ENCODE data around the gene C2orf76. TPM values are rescaled to one million over a fixed set of nuclear protein-coding genes. Genes with fewer than 3 reads are reported as not detected.

Gene C2orf76
- total RNA-seq, 2 experiments from 2014 or later: 5.8 to 6.6 TPM

- Mint-ChIP-seq H3K36me3 (ENCODE audit: low read depth) (no peaks in the 10 kb centered on the region), H3K4me1 (ENCODE audit: low read depth) (no peaks in the 10 kb centered on the region), H3K4me3 (no peak overlapping the region), H3K27me3 (ENCODE audit: low read depth) (peaks cover 13% of the 10 kb centered on the region), H3K27ac (no peak overlapping the region), H3K9me3 (ENCODE audit: insufficient read depth) (no peaks in the 10 kb centered on the region)
- ChIA-PET POLR2A (no interaction called here), CTCF (interaction anchor here (0.7 to 1.5 kb wide), 3 partner anchors 15 to 385 kb away, joined by 3 to 4 read pairs (median 3); no protein-coding TSS in a partner anchor)
- no peak for ATAC-seq
- no peak for DNase-seq
Observed at GRCh38 chr2:119265693-119266066, 101.0 kb downstream of the C2orf76 start.

- POLR2A ChIA-PET: no interaction called here
- Mint-ChIP-seq H3K9me3 (ENCODE audit: insufficient read depth) (no peaks in the 10 kb centered on the region), H3K36me3 (ENCODE audit: low read depth) (no peaks in the 10 kb centered on the region), H3K4me1 (ENCODE audit: low read depth) (no peaks in the 10 kb centered on the region), H3K4me3 (no peak overlapping the region), H3K27ac (no peak overlapping the region), H3K27me3 (ENCODE audit: low read depth) (peaks cover 13% of the 10 kb centered on the region)
- DNase-seq (peak; percentile 51), ATAC-seq (peak; percentile 82)
- CTCF ChIA-PET: interaction anchor here (0.7 to 1.5 kb wide), 4 partner anchors 16 to 384 kb away, joined by 3 to 10 read pairs (median 4); no protein-coding TSS in a partner anchor
Observed at GRCh38 chr2:119264781-119265692, 101.6 kb downstream of the C2orf76 start.

- no peak for ATAC-seq
- no peak for DNase-seq
- Mint-ChIP-seq H3K36me3 (ENCODE audit: low read depth) (no peaks in the 10 kb centered on the region), H3K4me1 (ENCODE audit: low read depth) (no peaks in the 10 kb centered on the region), H3K27me3 (ENCODE audit: low read depth) (peaks cover 10% of the 10 kb centered on the region), H3K4me3 (no peak overlapping the region), H3K9me3 (ENCODE audit: insufficient read depth) (no peaks in the 10 kb centered on the region), H3K27ac (no peak overlapping the region)
- ChIA-PET POLR2A (no interaction called here), CTCF (no interaction called here)
Observed at GRCh38 chr2:119263656-119264055, 103.0 kb downstream of the C2orf76 start.

- POLR2A ChIA-PET: no interaction called here
- Mint-ChIP-seq H3K27me3 (ENCODE audit: low read depth) (peaks cover 10% of the 10 kb centered on the region), H3K9me3 (ENCODE audit: insufficient read depth) (no peaks in the 10 kb centered on the region), H3K36me3 (ENCODE audit: low read depth) (no peaks in the 10 kb centered on the region), H3K27ac (no peak overlapping the region), H3K4me1 (ENCODE audit: low read depth) (no peaks in the 10 kb centered on the region), H3K4me3 (no peak overlapping the region)
- DNase-seq: no peak
- ATAC-seq: no peak
- CTCF ChIA-PET: no interaction called here
Observed at GRCh38 chr2:119263025-119263424, 103.6 kb downstream of the C2orf76 start.

GRCh38 chr2:119261493-119262225, 105.0 kb downstream of the C2orf76 start:
- ChIA-PET POLR2A (no interaction called here), CTCF (no interaction called here)
- H3K36me3 Mint-ChIP-seq (ENCODE audit: low read depth): no peaks in the 10 kb centered on the region
- H3K9me3 Mint-ChIP-seq (ENCODE audit: insufficient read depth): no peaks in the 10 kb centered on the region
- H3K27ac Mint-ChIP-seq: no peak overlapping the region
- H3K27me3 Mint-ChIP-seq (ENCODE audit: low read depth): peaks cover 2% of the 10 kb centered on the region
- H3K4me3 Mint-ChIP-seq: no peak overlapping the region
- no peaks in the 10 kb centered on the region for H3K4me1 Mint-ChIP-seq (ENCODE audit: low read depth)
- DNase-seq (no peak), ATAC-seq (no peak)

- POLR2A ChIA-PET: no interaction called here
Observed at GRCh38 chr2:119260646-119261492, 105.8 kb downstream of the C2orf76 start.

GRCh38 chr2:119259296-119259860, 107.3 kb downstream of the C2orf76 start:
- CTCF ChIA-PET: interaction anchor here (0.7 to 1.1 kb wide), 2 partner anchors 25 to 376 kb away, joined by 3 read pairs; no protein-coding TSS in a partner anchor

More at GRCh38 chr2:119260646-119261492, 105.8 kb downstream of the C2orf76 start:
- H3K27me3 Mint-ChIP-seq (ENCODE audit: low read depth): no peaks in the 10 kb centered on the region
- ATAC-seq (no peak), DNase-seq (no peak)
- H3K9me3 Mint-ChIP-seq (ENCODE audit: insufficient read depth): no peaks in the 10 kb centered on the region
- H3K36me3 Mint-ChIP-seq (ENCODE audit: low read depth): no peaks in the 10 kb centered on the region
- H3K4me3 Mint-ChIP-seq: no peak overlapping the region
- H3K27ac Mint-ChIP-seq: no peak overlapping the region
- no peaks in the 10 kb centered on the region for H3K4me1 Mint-ChIP-seq (ENCODE audit: low read depth)
- CTCF ChIA-PET: no interaction called here

GRCh38 chr2:119257198-119257597, 109.4 kb downstream of the C2orf76 start:
- ChIA-PET CTCF (no interaction called here), POLR2A (no interaction called here)
- ATAC-seq (no peak), DNase-seq (no peak)
- Mint-ChIP-seq H3K4me1 (ENCODE audit: low read depth) (no peaks in the 10 kb centered on the region), H3K27ac (no peak overlapping the region), H3K4me3 (no peak overlapping the region), H3K9me3 (ENCODE audit: insufficient read depth) (no peaks in the 10 kb centered on the region), H3K36me3 (ENCODE audit: low read depth) (no peaks in the 10 kb centered on the region), H3K27me3 (ENCODE audit: low read depth) (no peaks in the 10 kb centered on the region)

More at GRCh38 chr2:119259296-119259860, 107.3 kb downstream of the C2orf76 start:
- H3K4me1 Mint-ChIP-seq (ENCODE audit: low read depth): no peaks in the 10 kb centered on the region
- H3K4me3 Mint-ChIP-seq: no peak overlapping the region
- H3K9me3 Mint-ChIP-seq (ENCODE audit: insufficient read depth): no peaks in the 10 kb centered on the region
- ATAC-seq (no peak), DNase-seq (no peak)
- H3K27me3 Mint-ChIP-seq (ENCODE audit: low read depth): no peaks in the 10 kb centered on the region
- H3K27ac Mint-ChIP-seq: no peak overlapping the region
- POLR2A ChIA-PET: no interaction called here
- H3K36me3 Mint-ChIP-seq (ENCODE audit: low read depth): no peaks in the 10 kb centered on the region

GRCh38 chr2:119256582-119256921, 110.1 kb downstream of the C2orf76 start:
- Mint-ChIP-seq H3K27ac (no peak overlapping the region), H3K4me1 (ENCODE audit: low read depth) (no peaks in the 10 kb centered on the region), H3K4me3 (no peak overlapping the region), H3K9me3 (ENCODE audit: insufficient read depth) (no peaks in the 10 kb centered on the region), H3K36me3 (ENCODE audit: low read depth) (no peaks in the 10 kb centered on the region), H3K27me3 (ENCODE audit: low read depth) (no peaks in the 10 kb centered on the region)
- DNase-seq (no peak), ATAC-seq (no peak)
- POLR2A ChIA-PET: no interaction called here
- CTCF ChIA-PET: no interaction called here

- ATAC-seq (no peak), DNase-seq (no peak)
- Mint-ChIP-seq H3K27me3 (ENCODE audit: low read depth) (no peaks in the 10 kb centered on the region), H3K4me3 (no peak overlapping the region), H3K27ac (no peak overlapping the region), H3K9me3 (ENCODE audit: insufficient read depth) (no peaks in the 10 kb centered on the region), H3K36me3 (ENCODE audit: low read depth) (no peaks in the 10 kb centered on the region), H3K4me1 (ENCODE audit: low read depth) (no peaks in the 10 kb centered on the region)
- CTCF ChIA-PET: no interaction called here
- POLR2A ChIA-PET: no interaction called here
Observed at GRCh38 chr2:119255760-119256581, 110.7 kb downstream of the C2orf76 start.

- H3K4me1 Mint-ChIP-seq (ENCODE audit: low read depth): no peaks in the 10 kb centered on the region
- DNase-seq (no peak), ATAC-seq (no peak)
- ChIA-PET CTCF (no interaction called here), POLR2A (no interaction called here)
- no peak overlapping the region for H3K27ac Mint-ChIP-seq
- no peaks in the 10 kb centered on the region for H3K9me3 Mint-ChIP-seq (ENCODE audit: insufficient read depth)
- H3K36me3 Mint-ChIP-seq (ENCODE audit: low read depth): no peaks in the 10 kb centered on the region
- no peak overlapping the region for H3K4me3 Mint-ChIP-seq
- no peaks in the 10 kb centered on the region for H3K27me3 Mint-ChIP-seq (ENCODE audit: low read depth)
Observed at GRCh38 chr2:119254601-119255080, 112.0 kb downstream of the C2orf76 start.
